Astrocyte of the spinal cord (primary cell): ENCODE data around the gene COL4A1.

Experiments used
- DNase-seq: peaks from one replicate; pipeline ENCODE4 v3.0.0; 2011; ENCODE audit warnings: low read depth, low spot score
- H3K4me3 ChIP-seq: 2 replicates; pipeline ENCODE4 v1.5.1; 2011; ENCODE audit warnings: low read depth, mild to moderate bottlenecking, low read length, moderate library complexity
- CTCF ChIP-seq: IDR thresholded peaks from 2 replicates; pipeline ENCODE4 v1.5.1; 2012; ENCODE audit warnings: low read depth, mild to moderate bottlenecking, low read length, inconsistent platforms
- in situ Hi-C: cut with HindIII; loops from 2 replicates; pipeline ENCODE4 v1.10.0; 2017; ENCODE audit warnings: low sequenced_read_pairs

The COL4A1 gene

GRCh38 chr13:110140099-110140498 is 166.9 kb downstream of the COL4A1 start:
- no peak for TF ChIP-seq CTCF
- no peak for DNase-seq
- H3K4me3 ChIP-seq, result no peak overlapping the region
- in situ Hi-C loops, result no loop called here

DNA sequence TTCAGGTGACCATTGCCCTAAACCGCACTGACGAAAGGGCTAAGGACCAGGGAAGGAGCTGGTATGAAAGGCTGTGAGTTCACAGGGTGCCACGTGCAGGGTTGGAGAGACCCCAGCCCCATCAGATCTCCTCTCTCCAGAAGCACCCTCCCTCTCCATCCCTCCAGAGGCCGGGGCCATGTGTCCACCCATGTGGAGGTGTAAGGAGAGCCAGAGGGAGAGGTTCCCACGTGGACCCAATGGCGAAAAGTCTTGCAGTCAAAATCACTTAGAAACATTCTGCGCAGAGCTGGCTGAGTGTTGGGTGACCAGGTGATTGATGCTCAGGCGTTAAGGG is 168.3 kb downstream of the COL4A1 start:
- in situ Hi-C loops, result no loop called here
- H3K4me3 ChIP-seq, result peak overlapping the region; percentile 50
- TF ChIP-seq CTCF, result no peak
- no peak for DNase-seq

GRCh38 chr13:110138010-110138699 is 168.8 kb downstream of the COL4A1 start:
- peak; percentile 83 for DNase-seq
- TF ChIP-seq CTCF, result no peak
- in situ Hi-C loops, result no loop called here
- H3K4me3 ChIP-seq, result peak overlapping the region; percentile 50

DNA sequence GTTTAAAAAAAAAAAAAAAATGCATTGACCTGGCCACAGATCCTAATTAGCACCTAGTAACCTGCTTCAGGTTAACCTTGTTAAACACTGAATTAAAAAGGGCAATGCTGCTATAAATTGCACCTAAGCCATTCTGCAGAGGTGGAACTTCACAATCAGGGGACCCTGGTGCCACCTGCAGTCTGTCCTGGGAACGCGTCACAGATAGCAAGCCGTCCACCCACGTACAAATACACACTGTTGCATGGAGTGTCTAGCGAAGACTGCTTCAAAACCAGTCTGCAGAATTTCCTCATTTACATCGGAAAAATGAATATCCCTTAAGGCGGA is 169.3 kb downstream of the COL4A1 start:
- in situ Hi-C loops, result no loop called here
- no peak for DNase-seq
- H3K4me3 ChIP-seq, result peak overlapping the region; percentile 50
- TF ChIP-seq CTCF, result peak; percentile 31

GRCh38 chr13:110136660-110137585 is 170.0 kb downstream of the COL4A1 start:
- H3K4me3 ChIP-seq, result no peak overlapping the region
- no peak for TF ChIP-seq CTCF
- DNase-seq, result no peak
- in situ Hi-C loops, result no loop called here

- TF ChIP-seq CTCF, result no peak
- DNase-seq, result no peak
- in situ Hi-C loops, result no loop called here
- H3K4me3 ChIP-seq, result no peak overlapping the region
Measured at GRCh38 chr13:110135977-110136597, 170.9 kb downstream of the COL4A1 start.
